Stimulated activated CD8-positive, alpha-beta memory T cell treated with anti-CD3 and anti-CD28 coated beads, Interleukin-4, amount 100 ng/mL, for 24 hours (primary cell): Measurements from ENCODE around the gene GRWD1.

Experiments used
- DNase-seq: peaks from one replicate; pipeline ENCODE4 v3.0.0-alpha.2; 2020; ENCODE audit warnings: low read depth

GRWD1 gene

DNA sequence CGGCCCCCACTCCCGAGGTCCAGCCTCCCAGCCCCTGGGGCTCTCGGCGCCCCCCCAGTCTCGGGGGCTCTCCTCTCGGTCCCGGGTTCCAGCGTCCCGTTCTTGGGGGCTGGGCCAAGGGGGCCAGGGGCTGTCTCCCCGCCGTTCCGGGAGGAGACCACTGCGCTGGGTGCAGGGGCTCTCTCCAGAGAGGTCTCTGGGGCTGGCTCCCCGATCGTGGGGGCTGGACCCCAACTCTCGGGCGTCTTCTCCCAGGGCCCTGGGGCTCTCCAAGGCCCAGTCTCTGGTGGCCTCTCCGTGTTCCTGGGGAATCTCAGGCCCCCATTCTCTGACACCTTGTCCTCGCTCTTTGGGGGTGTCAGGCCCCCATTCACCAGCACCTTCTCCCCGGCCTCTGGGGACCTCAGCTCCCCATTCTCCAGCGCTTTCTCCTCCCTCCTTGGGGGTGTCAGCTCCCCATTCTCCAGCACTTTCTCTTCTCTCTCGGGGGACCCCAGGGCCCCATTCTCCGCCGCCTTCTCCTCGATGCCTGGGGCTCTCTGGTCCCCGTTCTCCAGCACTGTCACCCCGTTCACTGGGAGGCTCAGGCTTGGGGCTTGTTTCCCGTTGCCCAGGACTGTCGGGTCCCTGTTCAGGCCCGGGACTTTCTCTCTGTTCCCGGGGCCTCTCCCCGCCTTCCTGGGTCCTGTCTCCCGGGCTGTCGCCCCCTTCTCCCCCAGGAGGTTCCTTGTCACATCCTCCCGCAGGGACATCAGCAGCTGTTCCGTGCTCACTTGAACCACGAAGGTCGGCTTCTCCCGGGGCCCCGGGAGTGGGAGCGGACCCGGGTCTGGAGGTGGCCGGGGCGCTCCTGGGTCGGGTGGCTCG, 52.2 kb downstream of the GRWD1 start:
- no peak for DNase-seq

DNA sequence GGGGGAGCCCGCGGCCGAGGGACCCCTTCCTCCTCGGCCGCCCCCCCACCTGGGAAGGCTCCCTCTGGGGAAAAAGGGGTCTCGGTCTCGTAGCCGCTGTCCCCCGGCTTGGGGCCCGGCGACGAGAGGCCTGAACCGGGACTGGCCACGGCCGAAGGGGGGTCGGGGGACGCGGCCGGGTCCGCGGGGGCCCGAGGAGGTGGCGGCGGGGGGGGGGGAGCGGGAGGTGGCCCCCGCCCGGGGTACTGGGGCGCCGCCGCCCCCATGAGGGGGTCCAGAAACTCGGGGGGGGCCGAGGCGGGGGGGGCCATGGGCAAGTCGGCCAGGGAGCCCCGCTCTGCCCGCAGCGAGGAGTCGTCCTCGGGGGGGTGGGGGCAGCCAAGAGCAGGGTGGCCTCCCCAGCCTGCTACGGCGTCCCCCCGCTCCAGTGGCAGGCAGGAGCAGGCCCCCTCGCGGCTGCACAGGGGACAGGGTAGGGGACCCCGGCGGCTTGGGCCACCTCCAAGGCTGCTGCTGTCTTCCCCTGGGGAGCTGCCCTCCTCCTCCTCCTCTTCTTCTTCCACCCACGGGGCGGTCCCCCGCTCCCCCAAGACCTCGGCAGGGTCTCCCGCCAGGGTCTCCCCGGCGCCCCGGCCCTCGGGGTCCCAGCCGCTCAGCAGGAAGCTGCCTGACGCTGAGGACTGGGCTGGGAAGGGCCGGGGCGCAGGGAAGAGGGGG, 53.0 kb downstream of the GRWD1 start:
- DNase-seq: no peak

DNA sequence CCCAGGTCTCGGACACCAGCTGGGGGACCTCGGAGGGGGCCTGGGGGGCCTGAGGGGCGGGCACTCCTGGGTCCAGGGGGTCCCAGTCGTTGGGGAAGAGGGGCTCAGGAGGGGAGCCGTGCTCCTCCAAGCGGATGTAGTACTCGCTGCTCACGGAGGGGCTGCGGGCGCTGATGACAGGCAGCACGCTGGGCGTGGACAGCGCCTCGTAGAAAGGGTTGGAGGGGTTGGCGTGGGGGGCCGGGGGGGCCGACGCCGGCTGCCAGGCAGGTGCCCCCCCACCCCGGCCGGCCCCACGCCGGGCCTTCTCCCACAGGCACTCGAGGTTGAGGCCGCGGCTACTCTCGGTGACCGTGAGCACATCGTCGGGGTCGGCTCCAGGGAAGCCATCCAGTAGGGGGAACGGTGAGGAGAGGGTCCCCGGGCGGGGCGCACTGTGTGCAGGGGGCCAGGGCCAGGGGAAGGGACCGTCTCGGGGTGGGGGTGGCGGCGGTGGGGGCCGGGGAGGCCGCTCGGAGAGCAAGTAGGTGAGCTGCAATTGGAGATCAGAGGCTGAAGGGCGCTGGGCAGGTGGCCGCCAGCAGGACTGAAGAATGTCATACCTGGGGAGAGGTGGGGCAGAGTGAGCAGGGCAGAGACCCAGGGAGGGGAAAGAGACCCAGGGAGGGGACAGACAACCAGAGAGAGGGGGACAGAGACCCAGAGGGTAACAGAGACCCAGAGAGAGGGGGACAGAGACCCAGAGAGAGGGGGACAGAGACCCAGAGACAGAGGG, 53.7 kb downstream of the GRWD1 start:
- DNase-seq: no peak

DNA sequence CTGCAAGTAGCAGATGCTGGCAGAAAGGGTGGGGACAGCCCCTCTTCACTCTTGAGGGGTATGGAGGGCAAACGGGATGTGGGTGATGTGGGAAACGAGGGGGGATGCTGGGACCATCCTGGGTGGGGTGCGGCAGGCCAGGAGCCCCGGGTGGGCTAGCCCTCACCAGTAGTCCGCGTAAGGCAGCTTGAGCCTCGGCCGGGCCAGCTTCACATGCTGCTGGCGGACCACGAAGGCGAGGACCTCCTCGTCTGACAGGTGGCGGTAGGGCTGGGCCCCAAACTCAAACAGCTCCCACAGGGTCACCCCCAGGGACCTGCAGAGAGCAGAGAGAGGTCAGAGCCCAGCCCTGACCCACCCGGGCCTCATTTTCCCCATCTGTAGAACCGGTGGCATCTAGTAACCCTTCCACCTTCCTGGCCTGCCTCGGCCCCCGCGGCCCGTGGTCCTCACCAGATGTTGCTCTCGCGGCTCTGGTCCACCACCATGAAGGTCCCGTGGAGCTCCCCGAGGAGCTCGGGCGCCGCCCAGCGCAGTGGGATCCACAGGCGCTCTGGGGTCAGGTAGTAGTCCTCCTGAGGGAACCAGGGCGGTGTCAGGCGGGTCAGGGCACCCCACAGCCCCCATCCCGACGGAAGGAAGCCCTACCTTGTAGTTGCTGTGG, 55.2 kb downstream of the GRWD1 start:
- DNase-seq: no peak

DNA sequence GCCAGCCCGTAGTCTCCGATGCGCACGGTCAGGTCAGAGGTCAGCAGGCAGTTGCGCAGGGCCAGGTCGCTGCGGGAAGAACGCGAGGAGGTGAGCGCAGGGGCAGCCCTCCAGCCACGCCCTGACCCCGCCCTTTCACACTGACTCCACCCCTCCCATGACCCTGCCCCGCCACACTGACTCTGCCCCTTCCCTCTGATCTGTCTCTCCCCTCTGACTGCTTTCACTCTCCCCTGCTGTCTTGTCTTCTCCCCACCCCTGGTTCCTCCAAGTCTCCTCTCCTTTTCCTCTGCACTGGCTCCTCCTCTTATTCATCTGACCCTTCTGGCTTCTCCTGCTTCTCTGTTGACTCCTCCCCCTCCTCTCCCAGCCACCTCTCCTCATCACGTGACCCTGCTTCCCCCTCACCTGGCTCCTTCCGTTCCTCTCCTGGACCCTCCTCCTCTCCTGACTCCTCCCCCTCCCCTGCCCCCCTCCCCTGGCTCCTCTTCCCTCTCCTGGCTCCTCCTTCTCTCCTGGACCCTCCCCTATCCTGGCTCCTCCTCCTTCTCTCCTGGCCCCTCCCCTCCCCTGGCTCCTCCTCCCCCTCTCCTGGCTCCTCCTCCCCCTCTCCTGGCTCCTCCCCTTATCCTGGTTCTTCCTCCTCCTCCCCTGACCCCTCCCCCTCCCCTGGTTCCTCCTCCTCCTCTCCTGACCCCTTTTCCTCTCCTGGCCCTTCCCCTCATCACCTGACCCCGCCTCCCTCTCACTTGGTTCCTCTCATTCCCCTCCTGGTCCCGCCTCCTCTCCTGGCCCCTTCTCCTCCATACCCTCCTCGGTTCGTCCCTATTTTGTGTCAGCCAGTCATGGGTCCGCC, 55.9 kb downstream of the GRWD1 start:
- DNase-seq: no peak

DNA sequence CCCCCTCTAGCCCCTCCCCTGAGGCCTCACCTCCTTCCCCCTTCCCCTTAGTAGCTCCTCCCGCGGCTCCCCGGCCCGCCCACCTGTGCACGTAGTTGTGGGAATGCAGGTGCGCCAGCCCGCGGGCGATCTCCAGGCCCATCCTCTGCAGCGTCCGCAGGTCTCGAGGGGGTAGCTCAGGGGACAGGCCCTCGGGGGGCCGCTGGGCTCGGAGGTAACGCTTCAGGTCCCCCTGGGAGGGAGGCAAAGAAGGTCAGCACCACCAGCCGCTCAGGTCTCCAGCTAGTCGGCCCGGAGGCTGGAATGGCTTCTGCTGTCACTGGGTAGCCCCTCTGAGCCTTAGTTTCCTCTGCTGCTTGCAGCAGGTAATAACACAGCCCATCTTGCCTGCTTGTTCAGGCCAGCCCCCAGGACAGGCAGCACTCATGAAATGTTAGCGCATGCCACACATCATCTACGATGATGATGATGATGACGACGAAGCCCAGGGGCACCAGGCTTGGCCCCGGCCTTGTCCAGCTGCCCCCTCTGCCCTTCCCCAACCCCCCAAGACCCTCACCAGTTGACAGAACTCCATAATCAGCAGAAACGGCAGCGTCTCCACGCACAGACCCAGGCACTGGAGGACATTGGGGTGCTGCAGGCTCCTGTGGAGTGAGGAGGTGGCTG, 56.7 kb downstream of the GRWD1 start:
- DNase-seq: peak; percentile 45

DNA sequence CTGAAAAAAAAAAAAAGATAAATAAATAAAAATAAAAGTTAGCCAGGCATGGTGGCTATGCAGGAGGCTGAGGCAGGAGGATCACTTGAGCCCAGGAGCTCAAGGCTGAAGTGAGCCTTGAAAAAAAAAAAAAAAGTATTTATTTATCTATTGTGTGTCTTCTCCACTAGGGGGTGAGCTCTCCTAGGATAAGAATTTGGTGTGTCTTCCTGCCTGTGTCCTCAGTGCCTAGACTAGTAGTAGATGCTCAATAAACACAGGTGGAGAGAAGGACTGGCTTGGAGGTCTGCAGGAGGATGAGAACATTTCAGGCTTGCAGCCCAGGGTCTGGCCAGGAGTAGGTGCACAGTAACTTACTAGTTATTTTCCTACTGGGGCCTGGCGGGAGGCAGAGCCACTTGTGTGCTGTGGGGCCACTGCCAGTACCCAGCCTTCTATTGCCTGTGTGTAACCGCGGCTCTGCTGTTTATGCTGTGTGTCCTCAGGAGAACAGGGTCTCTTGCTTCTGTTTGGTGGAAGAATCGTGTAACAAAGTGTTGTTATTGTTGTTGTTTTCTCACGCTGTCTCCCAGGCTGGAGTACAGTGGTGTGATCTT, 60.5 kb downstream of the GRWD1 start:
- DNase-seq: no peak
